ENCODE data around the gene LEFTY2.

The LEFTY2 gene

DNA sequence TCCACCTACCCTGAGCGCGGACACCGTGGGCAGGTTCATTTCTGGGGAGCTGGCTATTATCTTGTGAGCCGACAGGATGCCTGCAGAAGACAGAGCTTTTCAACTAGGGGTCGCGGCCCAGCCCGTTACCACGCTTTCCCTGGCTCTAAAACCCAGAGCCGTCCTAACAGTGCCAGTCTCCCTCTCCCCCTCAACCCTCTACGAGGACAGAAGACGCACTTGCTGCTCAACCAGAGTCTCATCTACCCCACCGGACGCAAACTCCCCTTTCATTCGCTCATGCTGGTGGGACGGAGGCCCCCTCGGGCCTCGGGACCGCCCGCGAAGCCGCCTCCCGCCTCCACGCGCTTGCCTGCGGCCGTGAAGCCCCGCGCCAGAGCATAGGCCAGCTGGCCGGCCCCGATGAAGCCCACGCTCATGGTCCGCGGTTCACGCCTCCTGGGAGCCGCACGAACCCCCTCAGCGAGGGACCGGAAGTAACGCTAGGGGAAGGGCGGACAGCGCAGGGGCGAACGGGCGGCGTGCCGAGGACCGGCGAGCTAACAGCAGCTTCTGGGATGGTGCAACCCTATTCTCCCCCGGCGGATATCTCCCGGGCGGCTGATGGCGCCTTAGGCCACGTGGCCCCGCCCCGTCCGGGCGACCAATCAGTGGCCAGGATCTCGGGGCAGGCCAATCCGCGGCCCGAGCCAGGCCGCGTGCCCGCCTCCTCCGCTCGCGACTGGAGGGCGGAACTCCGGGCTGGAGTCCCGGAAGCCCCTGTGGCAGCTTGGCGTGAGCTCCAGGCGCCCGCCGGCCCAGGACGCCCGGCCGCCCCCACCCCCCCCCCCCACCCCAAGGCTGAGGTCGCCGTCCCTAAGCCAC, 17.1 kb downstream of the LEFTY2 start, which contains the start of gene PYCR2 (continued):
- TF ChIP-seq, protein P1, sequence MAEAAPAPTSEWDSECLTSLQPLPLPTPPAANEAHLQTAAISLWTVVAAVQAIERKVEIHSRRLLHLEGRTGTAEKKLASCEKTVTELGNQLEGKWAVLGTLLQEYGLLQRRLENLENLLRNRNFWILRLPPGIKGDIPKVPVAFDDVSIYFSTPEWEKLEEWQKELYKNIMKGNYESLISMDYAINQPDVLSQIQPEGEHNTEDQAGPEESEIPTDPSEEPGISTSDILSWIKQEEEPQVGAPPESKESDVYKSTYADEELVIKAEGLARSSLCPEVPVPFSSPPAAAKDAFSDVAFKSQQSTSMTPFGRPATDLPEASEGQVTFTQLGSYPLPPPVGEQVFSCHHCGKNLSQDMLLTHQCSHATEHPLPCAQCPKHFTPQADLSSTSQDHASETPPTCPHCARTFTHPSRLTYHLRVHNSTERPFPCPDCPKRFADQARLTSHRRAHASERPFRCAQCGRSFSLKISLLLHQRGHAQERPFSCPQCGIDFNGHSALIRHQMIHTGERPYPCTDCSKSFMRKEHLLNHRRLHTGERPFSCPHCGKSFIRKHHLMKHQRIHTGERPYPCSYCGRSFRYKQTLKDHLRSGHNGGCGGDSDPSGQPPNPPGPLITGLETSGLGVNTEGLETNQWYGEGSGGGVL (tag by site-specific recombination; IDR thresholded peaks at IDR 0.05) = peak; percentile 44; the same call in 1 of the 2 replicates
- peak; percentile 63 for TF ChIP-seq ZSCAN16 (tag by site-specific recombination; IDR thresholded peaks at IDR 0.05)
- TF ChIP-seq GLIS2 (tag by site-specific recombination; IDR thresholded peaks at IDR 0.05) = peak; percentile 99
- TF ChIP-seq ZNF747 (tag by site-specific recombination; IDR thresholded peaks at IDR 0.05) = no peak
- no peak for TF ChIP-seq ZNF350 (tag by site-specific recombination; IDR thresholded peaks at IDR 0.05)
- TF ChIP-seq ZNF341 (tag by site-specific recombination; IDR thresholded peaks at IDR 0.05; ENCODE audit: low read depth) = peak; percentile 95
- TF ChIP-seq, protein P2, sequence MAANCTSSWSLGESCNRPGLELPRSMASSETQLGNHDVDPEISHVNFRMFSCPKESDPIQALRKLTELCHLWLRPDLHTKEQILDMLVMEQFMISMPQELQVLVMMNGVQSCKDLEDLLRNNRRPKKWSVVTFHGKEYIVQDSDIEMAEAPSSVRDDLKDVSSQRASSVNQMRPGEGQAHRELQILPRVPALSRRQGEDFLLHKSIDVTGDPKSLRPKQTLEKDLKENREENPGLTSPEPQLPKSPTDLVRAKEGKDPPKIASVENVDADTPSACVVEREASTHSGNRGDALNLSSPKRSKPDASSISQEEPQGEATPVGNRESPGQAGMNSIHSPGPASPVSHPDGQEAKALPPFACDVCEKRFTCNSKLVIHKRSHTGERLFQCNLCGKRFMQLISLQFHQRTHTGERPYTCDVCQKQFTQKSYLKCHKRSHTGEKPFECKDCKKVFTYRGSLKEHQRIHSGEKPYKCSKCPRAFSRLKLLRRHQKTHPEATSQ (tag by site-specific recombination; IDR thresholded peaks at IDR 0.05) = peak; percentile 95; the same call in 1 of the 2 replicates
- peak; percentile 9 for TF ChIP-seq ZBTB7A (tag by site-specific recombination; IDR thresholded peaks at IDR 0.05; ENCODE audit: low read depth)
- TF ChIP-seq SP3 (tag by site-specific recombination; IDR thresholded peaks at IDR 0.05) = peak; percentile 97
- TF ChIP-seq ZNF48 (tag by site-specific recombination; IDR thresholded peaks at IDR 0.05) = no peak
- 0 out of 2 replicates have a peak, but pooled peaks have one; percentile 7 for TF ChIP-seq ZNF548 (tag by site-specific recombination; IDR thresholded peaks at IDR 0.05)
- TF ChIP-seq ZNF324 (tag by site-specific recombination; IDR thresholded peaks at IDR 0.05) = peak; percentile 87
- TF ChIP-seq, protein P3, sequence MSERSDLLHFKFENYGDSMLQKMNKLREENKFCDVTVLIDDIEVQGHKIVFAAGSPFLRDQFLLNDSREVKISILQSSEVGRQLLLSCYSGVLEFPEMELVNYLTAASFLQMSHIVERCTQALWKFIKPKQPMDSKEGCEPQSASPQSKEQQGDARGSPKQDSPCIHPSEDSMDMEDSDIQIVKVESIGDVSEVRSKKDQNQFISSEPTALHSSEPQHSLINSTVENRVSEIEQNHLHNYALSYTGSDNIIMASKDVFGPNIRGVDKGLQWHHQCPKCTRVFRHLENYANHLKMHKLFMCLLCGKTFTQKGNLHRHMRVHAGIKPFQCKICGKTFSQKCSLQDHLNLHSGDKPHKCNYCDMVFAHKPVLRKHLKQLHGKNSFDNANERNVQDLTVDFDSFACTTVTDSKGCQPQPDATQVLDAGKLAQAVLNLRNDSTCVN (tag by site-specific recombination; optimal IDR thresholded peaks at IDR 0.05) = peak; percentile 97
- no peak for TF ChIP-seq ZNF571 (tag by site-specific recombination; IDR thresholded peaks at IDR 0.05)
- peak; percentile 94 for TF ChIP-seq KLF8 (tag by site-specific recombination; IDR thresholded peaks at IDR 0.05)
- peak; percentile 4; the same call in 1 of the 2 replicates for TF ChIP-seq ZNF146 (tag by site-specific recombination; IDR thresholded peaks at IDR 0.05)
- no peak for TF ChIP-seq ZNF354C (tag by site-specific recombination; IDR thresholded peaks at IDR 0.05; ENCODE audit: borderline replicate concordance, low read depth)
- TF ChIP-seq ZNF404 (tag by site-specific recombination; IDR thresholded peaks at IDR 0.05) = no peak
- peak; percentile 88 for TF ChIP-seq YY1 (tag by site-specific recombination; IDR thresholded peaks at IDR 0.05)
- peak; percentile 71; the same call in 1 of the 2 replicates for TF ChIP-seq ZNF843 (tag by site-specific recombination; IDR thresholded peaks at IDR 0.05)
- no peak for TF ChIP-seq BCL11A (tag by site-specific recombination; IDR thresholded peaks at IDR 0.05; ENCODE audit: low read depth)
- TF ChIP-seq ZXDB (tag by site-specific recombination; IDR thresholded peaks at IDR 0.05) = peak; percentile 99
- no peak for TF ChIP-seq ZNF677 (tag by site-specific recombination; IDR thresholded peaks at IDR 0.05)
- TF ChIP-seq SETDB1 (IDR thresholded peaks at IDR 0.05; ENCODE audit: insufficient read length, low read length) = no peak
- TF ChIP-seq SCRT2 (tag by site-specific recombination; IDR thresholded peaks at IDR 0.05) = peak; percentile 47; the same call in 1 of the 2 replicates
- peak; percentile 95 for TF ChIP-seq ZFHX2 (tag by site-specific recombination; conservative IDR thresholded peaks at IDR 0.05)
- TF ChIP-seq ZNF2 (tag by site-specific recombination; IDR thresholded peaks at IDR 0.05) = peak; percentile 96
- TF ChIP-seq, protein P4, sequence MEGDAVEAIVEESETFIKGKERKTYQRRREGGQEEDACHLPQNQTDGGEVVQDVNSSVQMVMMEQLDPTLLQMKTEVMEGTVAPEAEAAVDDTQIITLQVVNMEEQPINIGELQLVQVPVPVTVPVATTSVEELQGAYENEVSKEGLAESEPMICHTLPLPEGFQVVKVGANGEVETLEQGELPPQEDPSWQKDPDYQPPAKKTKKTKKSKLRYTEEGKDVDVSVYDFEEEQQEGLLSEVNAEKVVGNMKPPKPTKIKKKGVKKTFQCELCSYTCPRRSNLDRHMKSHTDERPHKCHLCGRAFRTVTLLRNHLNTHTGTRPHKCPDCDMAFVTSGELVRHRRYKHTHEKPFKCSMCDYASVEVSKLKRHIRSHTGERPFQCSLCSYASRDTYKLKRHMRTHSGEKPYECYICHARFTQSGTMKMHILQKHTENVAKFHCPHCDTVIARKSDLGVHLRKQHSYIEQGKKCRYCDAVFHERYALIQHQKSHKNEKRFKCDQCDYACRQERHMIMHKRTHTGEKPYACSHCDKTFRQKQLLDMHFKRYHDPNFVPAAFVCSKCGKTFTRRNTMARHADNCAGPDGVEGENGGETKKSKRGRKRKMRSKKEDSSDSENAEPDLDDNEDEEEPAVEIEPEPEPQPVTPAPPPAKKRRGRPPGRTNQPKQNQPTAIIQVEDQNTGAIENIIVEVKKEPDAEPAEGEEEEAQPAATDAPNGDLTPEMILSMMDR (tag by site-specific recombination; IDR thresholded peaks at IDR 0.05) = peak; percentile 81; the same call in 1 of the 2 replicates
- TF ChIP-seq ZNF560 (tag by site-specific recombination; IDR thresholded peaks at IDR 0.05; ENCODE audit: borderline replicate concordance) = no peak
- TF ChIP-seq, protein P5, sequence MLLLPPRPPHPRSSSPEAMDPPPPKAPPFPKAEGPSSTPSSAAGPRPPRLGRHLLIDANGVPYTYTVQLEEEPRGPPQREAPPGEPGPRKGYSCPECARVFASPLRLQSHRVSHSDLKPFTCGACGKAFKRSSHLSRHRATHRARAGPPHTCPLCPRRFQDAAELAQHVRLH (tag by site-specific recombination; IDR thresholded peaks at IDR 0.05) = peak; percentile 88
- peak; percentile 76; the same call in 1 of the 2 replicates for TF ChIP-seq ZNF391 (tag by site-specific recombination; IDR thresholded peaks at IDR 0.05; ENCODE audit: borderline replicate concordance, low read depth)
- peak; percentile 99 for TF ChIP-seq ZFP37 (tag by site-specific recombination; IDR thresholded peaks at IDR 0.05)
- TF ChIP-seq ZNF791 (tag by site-specific recombination; IDR thresholded peaks at IDR 0.05) = no peak
- no peak for TF ChIP-seq ZNF239 (tag by site-specific recombination; IDR thresholded peaks at IDR 0.05)

Data from HEK293 (cell line).